Measurements from ENCODE around the gene SMYD3. TPM values are rescaled to one million over a fixed set of nuclear protein-coding genes. Genes with fewer than 3 reads are reported as not detected.

Gene SMYD3
- total and polyA plus RNA-seq, 2 donors (not counting 3 experiments of a cell fraction or from before 2014, with no cell fraction given) = 16.0 to 32.1 TPM

- dilution Hi-C loops (cut with MboI; ENCODE audit: extremely low pct_ligation_motif_present, low sequenced_read_pairs) = no loop called here
- intact Hi-C loops (cut with micrococcal nuclease) = no loop called here
- Histone ChIP-seq H3K79me2 (ENCODE audit: control insufficient read depth, insufficient read depth, low read length) (no peaks in the 10 kb centered on the region), H3K9ac (replicated peaks; ENCODE audit: extremely low read depth, insufficient read depth, low read length) (no peak overlapping the region), H3K36me3 (ENCODE audit: control insufficient read depth in 2 of 2, extremely low read depth in 1 of 2, insufficient read depth in 2 of 2, low read length in 2 of 2) (no peaks in the 10 kb centered on the region), H3K9me3 (replicated peaks; ENCODE audit: control insufficient read depth, insufficient read depth, low read length) (no peaks in the 10 kb centered on the region), H2AFZ (ENCODE audit: low read depth, low read length) (no peak overlapping the region), H3K4me3 (replicated peaks in 1 of 3; ENCODE audit: insufficient read depth in 1 of 3, low read depth in 1 of 3, low read length in 3 of 3) (no peak overlapping the region), H3K27me3 (ENCODE audit: control insufficient read depth in 2 of 2, insufficient read depth in 2 of 2, low read length in 2 of 2) (no peaks in the 10 kb centered on the region), H3K27ac (ENCODE audit: insufficient read depth, low read depth, low read length) (no peak overlapping the region), H3K4me1 (ENCODE audit: control insufficient read depth, extremely low read depth, insufficient read depth, low read length) (no peaks in the 10 kb centered on the region), H3K4me2 (ENCODE audit: insufficient read depth, low read length) (no peak overlapping the region), H3K9me1 (replicated peaks; ENCODE audit: control insufficient read depth, extremely low read depth, insufficient read depth, low read length) (no peaks in the 10 kb centered on the region), H4K20me1 (replicated peaks; ENCODE audit: control insufficient read depth, extremely low read depth, insufficient read depth, low read length) (no peaks in the 10 kb centered on the region)
- ChIA-PET CTCF (interaction anchor here (1.0 to 1.2 kb wide), 2 partner anchors 15 to 177 kb away, joined by 3 read pairs; no protein-coding TSS in a partner anchor), POLR2A (no interaction called here)
- TF ChIP-seq CTCF (IDR thresholded peaks at IDR 0.05; ENCODE audit: extremely low read depth in 1 of 2, insufficient read depth in 1 of 2, low read depth in 1 of 2, low read length in 2 of 2) (no peak), POLR2AphosphoS5 (IDR thresholded peaks at IDR 0.05; ENCODE audit: insufficient read depth, low read depth, low read length) (no peak), EZH2 (IDR thresholded peaks at IDR 0.05; ENCODE audit: borderline replicate concordance, low read depth, low read length, severe bottlenecking) (no peak), FOS (IDR thresholded peaks at IDR 0.05; ENCODE audit: borderline replicate concordance, insufficient read depth, low read length) (no peak), POLR2A (IDR thresholded peaks at IDR 0.05; ENCODE audit: low read depth, low read length) (no peak), MYC (IDR thresholded peaks at IDR 0.05; ENCODE audit: low read depth, low read length) (no peak), GATA2 (IDR thresholded peaks at IDR 0.05; ENCODE audit: insufficient read depth, insufficient read length, low read depth, low read length) (no peak), JUN (IDR thresholded peaks at IDR 0.05; ENCODE audit: borderline replicate concordance, insufficient read depth, insufficient read length, low read depth) (no peak), MAX (IDR thresholded peaks at IDR 0.05; ENCODE audit: insufficient read depth, insufficient read length) (no peak)
- no peak for FAIRE-seq
- BruUV-seq (replicated peaks) = no TSS peak
- no peak for DNase-seq (ENCODE audit: low read depth, low spot score)
These were observed 411.6 kb downstream of the SMYD3 start for GRCh38 chr1:246095443-246095842.
